BJ (cell line): ENCODE data around the gene PRRC2B. TPM values are rescaled to one million over a fixed set of nuclear protein-coding genes. Genes with fewer than 3 reads are reported as not detected.

Experiments used
- CTCF ChIA-PET: fragments of 350-600 bp; formaldehyde crosslinking; extraction: SDS; loops from one replicate; lab custom pipeline; 2021; ENCODE audit warnings: antibody characterized with exemption, inconsistent platforms; lab: Yijun Ruan, JAX
- POLR2A ChIA-PET: fragments of 300-600 bp; sonication (Branson Sonifier 250); formaldehyde crosslinking; extraction: SDS; loops from one replicate; lab custom pipeline; 2021; ENCODE audit warnings: antibody characterized with exemption; lab: Charles Lee
- DNase-seq: peaks from one replicate; pipeline ENCODE4 v3.0.0-alpha.2; 2011; ENCODE audit warnings: low read depth
- H3K27me3 ChIP-seq: 2 replicates; pipeline ENCODE4 v1.6.0; 2011; ENCODE audit warnings: low read length; ENCODE audit not compliant: control insufficient read depth, insufficient read depth
- H3K36me3 ChIP-seq: 2 replicates; pipeline ENCODE4 v1.5.1; 2011; ENCODE audit warnings: low read length; ENCODE audit not compliant: control insufficient read depth, insufficient read depth
- H3K4me3 ChIP-seq: 2 replicates; pipeline ENCODE4 v1.5.1; 2011; ENCODE audit warnings: low read depth, mild to moderate bottlenecking, control low read depth, low read length
- polyA plus RNA-seq: library from polyadenylated mRNA; depleted of rRNA; stranded (reverse); fragments of >200 nt; gene quantifications from 2 replicates; pipeline ENCODE4 v1.2.3, GENCODE V29; 2011
- TF ChIP-seq, protein P1 (sequence below): IDR thresholded peaks from 2 replicates; pipeline ENCODE4 v1.5.1; 2011; ENCODE audit warnings: low read depth, mild to moderate bottlenecking, control low read depth, inconsistent platforms, low read length, moderate library complexity; ENCODE audit not compliant: insufficient read depth

Gene PRRC2B
- polyA plus RNA-seq, 1 experiment: 25.8 TPM

DNA sequence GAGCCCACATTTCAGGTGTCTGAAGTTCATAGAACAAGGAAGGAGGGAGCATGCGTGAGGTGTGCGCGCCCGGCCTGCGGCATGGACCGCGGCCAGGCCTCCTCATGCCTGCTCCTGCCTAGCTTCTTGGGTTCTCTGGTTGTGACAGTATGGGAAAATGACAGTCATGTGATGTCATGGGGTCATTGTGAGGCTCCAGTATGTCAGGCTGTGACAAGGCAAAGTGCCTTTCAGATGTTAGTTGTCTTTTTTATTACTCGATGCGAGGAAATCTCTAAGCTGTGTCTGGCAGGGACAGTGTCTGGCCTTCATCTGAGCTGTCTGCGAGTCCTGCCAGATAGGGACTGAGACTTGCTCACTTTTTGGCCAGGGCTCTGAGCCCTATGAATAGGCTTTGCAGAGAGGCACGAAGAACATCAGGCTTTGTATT lies 123.9 kb downstream of the PRRC2B start:
- CTCF ChIA-PET: no interaction called here
- DNase-seq: no peak
- POLR2A ChIA-PET: no interaction called here
- Histone ChIP-seq H3K36me3 (peaks cover 50% of the 10 kb centered on the region), H3K4me3 (no peak overlapping the region), H3K27me3 (no peaks in the 10 kb centered on the region)
- TF ChIP-seq, protein P1, sequence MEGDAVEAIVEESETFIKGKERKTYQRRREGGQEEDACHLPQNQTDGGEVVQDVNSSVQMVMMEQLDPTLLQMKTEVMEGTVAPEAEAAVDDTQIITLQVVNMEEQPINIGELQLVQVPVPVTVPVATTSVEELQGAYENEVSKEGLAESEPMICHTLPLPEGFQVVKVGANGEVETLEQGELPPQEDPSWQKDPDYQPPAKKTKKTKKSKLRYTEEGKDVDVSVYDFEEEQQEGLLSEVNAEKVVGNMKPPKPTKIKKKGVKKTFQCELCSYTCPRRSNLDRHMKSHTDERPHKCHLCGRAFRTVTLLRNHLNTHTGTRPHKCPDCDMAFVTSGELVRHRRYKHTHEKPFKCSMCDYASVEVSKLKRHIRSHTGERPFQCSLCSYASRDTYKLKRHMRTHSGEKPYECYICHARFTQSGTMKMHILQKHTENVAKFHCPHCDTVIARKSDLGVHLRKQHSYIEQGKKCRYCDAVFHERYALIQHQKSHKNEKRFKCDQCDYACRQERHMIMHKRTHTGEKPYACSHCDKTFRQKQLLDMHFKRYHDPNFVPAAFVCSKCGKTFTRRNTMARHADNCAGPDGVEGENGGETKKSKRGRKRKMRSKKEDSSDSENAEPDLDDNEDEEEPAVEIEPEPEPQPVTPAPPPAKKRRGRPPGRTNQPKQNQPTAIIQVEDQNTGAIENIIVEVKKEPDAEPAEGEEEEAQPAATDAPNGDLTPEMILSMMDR: no peak

DNA sequence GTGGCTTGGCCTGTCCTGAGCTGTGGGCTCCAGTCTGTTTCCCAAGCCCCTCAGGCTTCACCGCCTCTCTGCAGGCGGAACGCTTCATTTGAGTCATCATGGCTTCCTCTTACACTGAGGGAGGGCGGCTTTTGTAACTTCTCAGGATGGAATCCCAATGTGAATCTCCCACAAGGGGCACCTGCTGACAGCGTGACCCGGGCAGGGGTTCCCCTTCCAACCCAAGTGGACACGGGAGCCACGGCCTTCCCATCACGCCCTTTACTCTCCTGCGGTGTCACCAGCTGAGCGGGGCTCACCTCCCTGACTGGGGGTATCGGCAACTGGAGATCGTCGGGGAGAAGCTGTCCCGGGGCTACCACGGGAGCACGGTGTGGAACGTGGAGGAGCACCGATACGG lies 124.7 kb downstream of the PRRC2B start:
- Histone ChIP-seq H3K4me3 (no peak overlapping the region), H3K36me3 (peaks cover 46% of the 10 kb centered on the region)

DNA sequence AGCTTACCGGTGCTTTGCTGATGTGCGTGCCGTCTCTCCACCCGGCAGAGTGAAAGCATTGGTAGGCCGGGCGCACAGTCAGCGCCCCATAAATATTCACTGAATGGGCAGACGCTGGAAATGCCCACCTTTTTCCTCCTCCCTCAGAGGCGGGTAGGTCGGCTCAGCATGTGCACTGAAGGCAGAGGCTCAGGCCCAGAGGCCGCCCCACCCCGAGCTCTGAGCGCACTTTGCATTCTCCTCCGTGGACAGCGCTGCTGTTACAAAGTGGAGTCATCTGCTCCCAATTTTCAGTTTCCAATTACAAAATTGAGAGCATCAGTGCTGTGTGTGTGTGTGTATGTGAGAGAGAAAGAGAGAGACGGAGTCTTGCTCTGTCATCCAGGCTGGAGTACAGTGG lies 126.6 kb downstream of the PRRC2B start:
- ChIA-PET CTCF (interaction anchor here (0.8 to 2.0 kb wide), 2 partner anchors 13 to 171 kb away, joined by 4 to 6 read pairs; no protein-coding TSS in a partner anchor), POLR2A (no interaction called here)
- H3K36me3 ChIP-seq: peaks cover 48% of the 10 kb centered on the region

More for the DNA sequence above, 124.7 kb downstream of the PRRC2B start:
- no peak for DNase-seq
- no peaks in the 10 kb centered on the region for H3K27me3 ChIP-seq
- ChIA-PET POLR2A (no interaction called here), CTCF (no interaction called here)
- TF ChIP-seq, protein P1: no peak

DNA sequence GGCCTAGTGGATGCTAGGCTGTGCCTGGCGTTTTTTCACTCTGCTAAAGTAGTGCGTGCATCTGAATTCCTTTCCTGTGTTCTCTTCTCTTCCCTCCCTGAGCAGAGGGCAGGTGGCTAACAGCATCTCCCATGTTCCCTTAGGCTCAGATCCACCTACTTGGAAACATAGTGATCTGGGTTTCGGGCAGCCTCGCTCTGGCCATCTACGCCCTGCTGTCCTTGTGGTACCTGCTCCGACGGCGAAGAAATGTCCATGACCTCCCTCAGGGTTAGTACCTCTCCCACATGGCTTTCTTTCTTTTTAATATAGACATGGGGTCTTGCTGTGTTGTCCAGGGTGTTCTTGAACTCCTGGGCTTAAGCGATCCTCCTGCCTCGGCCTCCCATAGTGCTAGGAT lies 127.3 kb downstream of the PRRC2B start:
- peaks cover 46% of the 10 kb centered on the region for H3K36me3 ChIP-seq
- CTCF ChIA-PET: interaction anchor here (0.8 to 2.0 kb wide), 2 partner anchors 14 to 172 kb away, joined by 4 to 6 read pairs; no protein-coding TSS in a partner anchor
- POLR2A ChIA-PET: no interaction called here

More for the DNA sequence above, 126.6 kb downstream of the PRRC2B start:
- TF ChIP-seq, protein P1: no peak
- no peak overlapping the region for H3K4me3 ChIP-seq
- H3K27me3 ChIP-seq: no peaks in the 10 kb centered on the region
- DNase-seq: no peak

DNA sequence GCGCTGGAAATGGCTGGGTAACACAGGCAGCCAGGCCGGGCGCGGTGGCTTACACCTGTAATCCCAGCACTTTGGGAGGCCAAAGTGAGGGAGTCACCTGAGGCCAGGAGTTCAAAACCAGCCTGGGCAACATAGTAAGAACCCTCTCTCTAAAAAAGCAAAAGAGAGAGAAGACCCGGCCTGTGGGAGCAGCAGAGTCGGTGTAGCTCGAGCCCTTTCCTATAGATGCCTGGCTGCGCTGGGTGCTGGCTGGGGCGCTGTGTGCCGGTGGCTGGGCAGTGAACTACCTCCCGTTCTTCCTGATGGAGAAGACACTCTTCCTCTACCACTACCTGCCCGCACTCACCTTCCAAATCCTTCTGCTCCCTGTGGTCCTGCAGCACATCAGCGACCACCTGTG lies 127.9 kb downstream of the PRRC2B start:
- Histone ChIP-seq H3K36me3 (peaks cover 46% of the 10 kb centered on the region), H3K27me3 (no peaks in the 10 kb centered on the region), H3K4me3 (no peak overlapping the region)
- no peak for DNase-seq
- TF ChIP-seq, protein P1: no peak
- CTCF ChIA-PET: interaction anchor here (0.9 kb wide), 1 partner anchor 45 kb away, joined by 3 read pairs; no protein-coding TSS in a partner anchor
- POLR2A ChIA-PET: no interaction called here

More for the DNA sequence above, 127.3 kb downstream of the PRRC2B start:
- Histone ChIP-seq H3K4me3 (no peak overlapping the region), H3K27me3 (no peaks in the 10 kb centered on the region)
- no peak for DNase-seq
- TF ChIP-seq, protein P1: no peak
